NCI-H510A treated with DMSO at 0.1 percent for 48 hours (cell line): Measurements from ENCODE around the gene ME3.
A peak's percentile ranks its signal among the peaks of the same experiment; 100 is the strongest.

ENCODE experiments used
- DNase-seq: peaks from one replicate; lab custom pipeline; 2025; lab: John Stamatoyannopoulos, UW

ME3 gene

GRCh38 chr11:86487671-86488070, 184.7 kb downstream of the ME3 start:
- DNase-seq, result no peak

GRCh38 chr11:86486261-86487030, 186.0 kb downstream of the ME3 start:
- peak; percentile 67 for DNase-seq

DNA sequence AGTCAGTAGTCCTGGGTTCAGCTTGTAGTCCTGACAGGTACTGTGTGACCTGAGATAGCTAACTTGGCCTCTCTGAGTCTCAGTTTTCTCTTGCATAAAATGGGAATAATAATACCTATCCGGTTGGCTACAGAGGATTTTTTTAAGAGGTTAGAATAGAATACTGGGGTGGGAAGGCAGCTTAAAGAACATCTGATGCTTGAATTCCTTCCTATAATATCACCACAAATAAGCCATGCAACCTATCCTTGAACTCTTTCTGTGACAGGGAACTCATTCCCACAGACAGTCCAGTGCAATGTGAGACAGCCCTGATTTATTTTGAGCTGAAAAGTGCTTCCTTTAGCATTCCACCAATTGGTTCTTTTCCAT, 187.6 kb downstream of the ME3 start:
- DNase-seq, result no peak

GRCh38 chr11:86483940-86484794, 188.2 kb downstream of the ME3 start:
- no peak for DNase-seq

DNA sequence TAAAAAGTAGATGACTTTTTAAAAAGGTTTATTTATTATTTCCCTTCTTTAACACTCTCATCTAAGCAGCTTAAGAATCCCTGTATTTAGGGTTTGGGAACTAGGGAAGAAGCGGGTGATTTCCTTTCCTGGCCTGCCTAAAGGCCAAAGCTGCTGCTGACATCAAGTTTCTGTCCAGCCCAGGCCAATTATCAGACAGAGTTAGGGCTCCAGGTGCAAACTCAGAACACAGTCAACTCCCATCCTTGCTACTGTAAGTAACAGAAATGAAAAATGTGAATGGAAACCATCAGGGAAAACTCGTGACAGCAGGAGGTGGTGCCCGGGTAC, 188.8 kb downstream of the ME3 start:
- DNase-seq, result no peak

GRCh38 chr11:86482692-86483091, 189.7 kb downstream of the ME3 start:
- no peak for DNase-seq

DNA sequence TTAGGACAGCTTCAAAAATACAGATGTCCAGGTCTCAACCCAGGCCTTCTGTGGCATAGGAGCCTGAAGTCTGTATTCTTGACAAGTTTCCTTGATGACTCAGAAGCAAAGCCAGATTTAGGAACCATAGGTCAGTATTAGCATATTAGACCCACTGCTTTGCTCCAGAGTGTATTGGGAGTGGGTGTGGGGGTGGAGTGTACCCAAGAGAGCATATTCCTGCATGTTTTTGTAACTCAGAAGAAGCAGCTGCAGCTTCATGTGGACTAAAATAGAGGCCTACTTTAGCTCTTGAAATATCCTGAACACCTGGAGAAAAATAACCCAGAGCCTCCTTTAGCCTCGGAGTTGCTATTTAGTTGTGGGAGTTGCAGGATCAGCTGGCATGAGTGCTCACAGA, 191.0 kb downstream of the ME3 start:
- DNase-seq, result no peak

GRCh38 chr11:86478348-86478747, 194.1 kb downstream of the ME3 start:
- no peak for DNase-seq

- DNase-seq, result no peak
Observed at GRCh38 chr11:86477495-86478155, 194.8 kb downstream of the ME3 start.

DNA sequence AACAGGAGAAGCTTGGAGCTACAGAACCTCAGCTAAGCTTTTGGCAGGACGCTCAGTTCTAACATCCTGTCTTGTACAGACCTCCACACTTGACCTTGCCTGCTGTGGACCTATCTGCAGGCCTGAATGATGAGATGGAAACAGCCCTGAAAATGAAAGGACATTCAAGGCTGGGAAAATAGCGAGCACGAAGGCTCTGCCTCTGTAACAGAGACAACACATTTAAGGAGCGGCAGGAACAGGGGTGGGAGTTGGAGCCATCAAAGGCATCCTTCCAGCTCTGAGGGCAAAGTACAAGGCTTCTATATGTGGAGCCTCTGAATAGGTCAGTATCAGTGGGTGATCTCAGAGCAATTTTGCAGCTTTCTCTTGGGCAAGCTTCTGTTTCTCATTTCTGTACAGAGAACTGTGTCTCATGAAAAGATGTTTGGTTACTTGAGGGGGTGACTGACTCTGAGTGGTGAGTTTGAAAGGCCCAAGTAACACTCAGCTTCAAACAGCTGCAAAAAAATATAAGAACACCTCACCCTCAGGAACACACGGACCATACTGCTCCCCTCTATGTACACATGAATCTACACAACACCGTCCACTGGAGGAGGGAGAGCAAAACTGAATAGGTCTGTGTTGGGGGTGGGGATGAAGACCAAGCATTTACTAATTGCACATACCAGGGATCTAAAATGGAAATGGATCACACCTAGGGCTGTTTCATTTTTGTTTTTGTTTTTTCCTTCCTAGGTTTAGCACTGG, 196.1 kb downstream of the ME3 start:
- no peak for DNase-seq

GRCh38 chr11:86475027-86475426, 197.4 kb downstream of the ME3 start:
- no peak for DNase-seq

- no peak for DNase-seq
Observed at GRCh38 chr11:86473991-86474833, 198.2 kb downstream of the ME3 start.

DNA sequence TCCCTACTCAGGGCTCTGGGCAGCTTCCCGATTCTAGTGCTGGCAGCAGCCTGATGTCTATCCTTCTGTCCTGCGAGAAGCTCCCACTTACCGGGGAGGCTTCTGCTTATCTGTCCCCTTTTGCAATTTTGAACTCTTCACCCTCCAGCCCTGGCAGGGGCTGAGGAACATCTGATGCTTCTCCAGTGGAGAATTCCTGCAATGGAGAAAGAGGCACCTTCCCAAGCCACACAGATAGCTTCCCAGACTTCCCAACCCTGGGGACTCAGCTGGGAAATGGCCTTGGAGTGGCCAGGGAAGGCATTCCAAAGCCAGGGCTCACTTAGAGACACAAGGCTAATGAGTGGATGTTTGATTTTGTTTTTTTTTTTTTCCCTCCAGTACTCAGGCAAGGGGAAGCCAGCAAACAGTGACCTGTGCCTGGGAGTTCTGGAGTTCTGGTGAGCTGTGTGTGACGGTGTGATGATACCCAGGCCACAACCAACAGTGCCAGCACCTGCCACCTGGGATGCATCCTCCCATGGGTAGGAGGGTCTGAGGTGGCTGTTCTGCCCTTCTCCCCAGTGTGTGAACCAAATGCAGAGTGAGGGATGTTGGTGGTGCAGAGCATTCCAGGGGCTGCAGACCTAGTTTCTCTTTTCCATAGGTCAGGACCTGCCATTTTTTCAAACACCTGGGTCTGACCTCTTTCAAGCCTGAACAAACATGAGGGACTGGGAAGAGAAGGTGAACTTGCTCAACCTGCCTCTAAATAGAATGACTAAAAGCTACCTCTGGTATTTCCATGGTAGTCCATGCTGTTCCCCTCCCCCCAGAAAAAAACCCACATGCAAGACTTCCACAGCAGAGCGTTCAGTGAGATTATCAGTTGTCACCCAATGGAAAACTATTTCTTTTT, 202.7 kb downstream of the ME3 start:
- no peak for DNase-seq

GRCh38 chr11:86468169-86468568, 204.2 kb downstream of the ME3 start:
- DNase-seq, result no peak

GRCh38 chr11:86464509-86465221, 207.8 kb downstream of the ME3 start:
- DNase-seq, result no peak

GRCh38 chr11:86463955-86464354, 208.5 kb downstream of the ME3 start:
- no peak for DNase-seq

GRCh38 chr11:86463120-86463519, 209.3 kb downstream of the ME3 start:
- no peak for DNase-seq

- no peak for DNase-seq
Observed at GRCh38 chr11:86461892-86462291, 210.5 kb downstream of the ME3 start.
